SW480 (cell line): ENCODE measurements around the gene FIZ1.
"Not testable (repeated sequence)": the region's sequence is repeated elsewhere in the genome, so short reads cannot be mapped to it uniquely, and the experiment has no call there.

Experiments used
- DNase-seq: peaks from one replicate; pipeline ENCODE4 v3.0.0-alpha.2; 2016; ENCODE audit warnings: low spot score

The FIZ1 gene

GRCh38 chr19:55594996-55595545 is 4.2 kb downstream of the FIZ1 start:
- no peak for DNase-seq

GRCh38 chr19:55593096-55593772 is 6.1 kb downstream of the FIZ1 start:
- DNase-seq, result no peak

- DNase-seq, result no peak
These were observed 6.8 kb downstream of the FIZ1 start for GRCh38 chr19:55592391-55593090.

- no peak for DNase-seq
These were observed 7.8 kb downstream of the FIZ1 start for GRCh38 chr19:55591555-55591954.

GRCh38 chr19:55590617-55591016 is 8.7 kb downstream of the FIZ1 start:
- peak; percentile 55 for DNase-seq

- no peak for DNase-seq
These were observed 9.2 kb downstream of the FIZ1 start for GRCh38 chr19:55590109-55590508.

GRCh38 chr19:55588738-55589137 is 10.6 kb downstream of the FIZ1 start:
- DNase-seq, result no peak

- peak; percentile 98 for DNase-seq
These were observed 12.2 kb downstream of the FIZ1 start for GRCh38 chr19:55586976-55587668.

GRCh38 chr19:55585658-55586339 is 13.5 kb downstream of the FIZ1 start:
- DNase-seq, result peak; percentile 91

- no peak for DNase-seq
These were observed 14.4 kb downstream of the FIZ1 start for GRCh38 chr19:55584871-55585270.

- DNase-seq, result not testable (repeated sequence)
These were observed 15.4 kb downstream of the FIZ1 start for GRCh38 chr19:55583897-55584296.

GRCh38 chr19:55582284-55582683 is 17.0 kb downstream of the FIZ1 start:
- not testable (repeated sequence) for DNase-seq

- no peak for DNase-seq
These were observed 17.5 kb downstream of the FIZ1 start for GRCh38 chr19:55581823-55582223.

GRCh38 chr19:55581145-55581822 is 18.0 kb downstream of the FIZ1 start:
- DNase-seq, result no peak

GRCh38 chr19:55580628-55581144 is 18.6 kb downstream of the FIZ1 start, which contains the start of gene ZNF579:
TSS of gene ZNF579 (minus strand) at chr19:55580848. CDS start at chr19:55579639, 1,209 bp downstream.
- peak; percentile 86 for DNase-seq

- no peak for DNase-seq
These were observed 19.3 kb downstream of the FIZ1 start for GRCh38 chr19:55579766-55580621.

- DNase-seq, result no peak
These were observed 20.3 kb downstream of the FIZ1 start for GRCh38 chr19:55578761-55579747.

GRCh38 chr19:55578031-55578760 is 21.1 kb downstream of the FIZ1 start:
- DNase-seq, result no peak
